HG03342 (cell line): ENCODE data around the gene GPSM3.

Source experiments
- ATAC-seq: cut with Tn5 transposase; IDR thresholded peaks from one replicate; pipeline ENCODE4 v1.9.1; 2021; ENCODE audit warnings: mild to moderate bottlenecking, moderate library complexity; ENCODE audit not compliant: unreplicated experiment

Gene GPSM3

GRCh38 chr6:32175711-32176475, 16.6 kb downstream of the GPSM3 start, which contains the start of gene AGPAT1:
Gene AGPAT1 (minus strand): TSS chr6:32176084. CDS start chr6:32171496, 4,588 bp downstream.
- peak; percentile 42 for ATAC-seq

- ATAC-seq: no peak
Measured at GRCh38 chr6:32175322-32175710, 17.1 kb downstream of the GPSM3 start.

GRCh38 chr6:32174416-32174815, 18.0 kb downstream of the GPSM3 start:
- no peak for ATAC-seq

GRCh38 chr6:32173051-32173727, 19.3 kb downstream of the GPSM3 start:
- ATAC-seq: no peak

- ATAC-seq: no peak
Measured at GRCh38 chr6:32171234-32171633, 21.2 kb downstream of the GPSM3 start.

GRCh38 chr6:32170294-32170693, 22.1 kb downstream of the GPSM3 start:
- ATAC-seq: no peak

GRCh38 chr6:32168807-32169591, 23.4 kb downstream of the GPSM3 start:
- no peak for ATAC-seq

GRCh38 chr6:32168350-32168749, 24.1 kb downstream of the GPSM3 start:
- no peak for ATAC-seq

GRCh38 chr6:32167761-32168262, 24.6 kb downstream of the GPSM3 start:
- no peak for ATAC-seq

- ATAC-seq: no peak
Measured at GRCh38 chr6:32167154-32167760, 25.2 kb downstream of the GPSM3 start.

GRCh38 chr6:32166411-32167061, 25.9 kb downstream of the GPSM3 start:
- ATAC-seq: no peak

GRCh38 chr6:32164295-32164694, 28.1 kb downstream of the GPSM3 start, which contains the start of gene EGFL8:
Gene EGFL8 (plus strand): TSS chr6:32164595. CDS start chr6:32166166, 1,571 bp downstream.
- no peak for ATAC-seq

- ATAC-seq: no peak
Measured at GRCh38 chr6:32163559-32164258, 28.7 kb downstream of the GPSM3 start.

- ATAC-seq: no peak
Measured at GRCh38 chr6:32158052-32158451, 34.4 kb downstream of the GPSM3 start.

- no peak for ATAC-seq
Measured at GRCh38 chr6:32156891-32157290, 35.6 kb downstream of the GPSM3 start.

- no peak for ATAC-seq
Measured at GRCh38 chr6:32154514-32155161, 37.8 kb downstream of the GPSM3 start.

GRCh38 chr6:32153564-32154513, 38.6 kb downstream of the GPSM3 start, which contains the start of gene PPT2:
Gene PPT2 (plus strand): TSS chr6:32154141. CDS start chr6:32154595, 454 bp downstream.
- ATAC-seq: no peak
